Umbilical cord (tissue), 2 donors: ENCODE results near the gene RETN. TPM values are rescaled to one million over a fixed set of nuclear protein-coding genes. Genes with fewer than 3 reads are reported as not detected.
A peak's percentile ranks its signal among the peaks of the same experiment; 100 is the strongest.

Source experiments
- DNase-seq: peaks from one replicate; pipeline ENCODE4 v3.0.0-alpha.2; 2015; ENCODE audit warnings: low spot score
- total RNA-seq: library from RNA; depleted of rRNA; stranded (reverse); fragments of >200 nt; gene quantifications from one replicate; pipeline ENCODE4 v1.2.3, GENCODE V29; 2014; ENCODE audit warnings: low replicate concordance; ENCODE audit not compliant: insufficient read depth

The RETN gene
- total RNA-seq, 1 donor from 2014 or later, result not detected

DNA sequence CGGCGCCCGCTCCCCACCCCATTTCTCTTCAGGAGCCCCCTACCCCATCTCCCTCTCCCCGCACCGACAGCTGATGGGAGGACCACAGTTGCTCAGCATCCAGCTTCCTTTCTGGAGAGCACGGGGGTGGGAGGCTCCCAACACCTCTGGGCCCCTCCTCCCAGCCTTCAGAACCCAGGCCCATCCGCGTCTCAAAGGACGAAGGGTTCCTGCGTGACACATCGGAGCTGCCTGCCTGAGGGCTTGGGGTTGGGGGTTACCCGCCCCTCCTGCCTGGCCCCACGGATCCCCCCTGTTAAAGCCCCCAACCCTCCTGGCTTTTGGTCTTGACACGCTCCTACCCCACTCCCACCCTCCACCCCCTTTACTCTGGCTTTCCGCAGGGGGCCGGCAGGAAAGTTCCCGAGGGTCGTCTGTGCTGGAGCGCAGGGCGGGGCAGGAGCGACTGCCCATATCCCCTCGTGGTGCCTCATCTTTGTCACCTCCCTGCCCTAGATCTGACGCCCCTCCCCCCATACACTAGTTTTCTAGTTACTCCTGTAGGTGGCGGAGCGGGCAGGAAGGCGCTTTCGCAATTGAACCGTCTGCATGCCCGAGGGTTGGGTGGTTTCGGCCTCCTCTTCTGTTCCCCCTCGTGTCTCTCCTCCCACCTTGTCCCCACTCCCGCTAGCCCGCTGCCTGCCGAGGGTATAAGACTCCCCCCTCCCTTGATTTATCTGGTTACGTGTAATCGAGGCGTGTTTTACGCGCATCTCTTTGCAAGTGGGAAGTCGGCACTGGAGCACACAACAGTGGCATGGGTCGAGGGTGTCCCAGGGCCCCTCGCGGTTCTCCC, 12.7 kb downstream of the RETN start:
- peak; percentile 82 for DNase-seq

DNA sequence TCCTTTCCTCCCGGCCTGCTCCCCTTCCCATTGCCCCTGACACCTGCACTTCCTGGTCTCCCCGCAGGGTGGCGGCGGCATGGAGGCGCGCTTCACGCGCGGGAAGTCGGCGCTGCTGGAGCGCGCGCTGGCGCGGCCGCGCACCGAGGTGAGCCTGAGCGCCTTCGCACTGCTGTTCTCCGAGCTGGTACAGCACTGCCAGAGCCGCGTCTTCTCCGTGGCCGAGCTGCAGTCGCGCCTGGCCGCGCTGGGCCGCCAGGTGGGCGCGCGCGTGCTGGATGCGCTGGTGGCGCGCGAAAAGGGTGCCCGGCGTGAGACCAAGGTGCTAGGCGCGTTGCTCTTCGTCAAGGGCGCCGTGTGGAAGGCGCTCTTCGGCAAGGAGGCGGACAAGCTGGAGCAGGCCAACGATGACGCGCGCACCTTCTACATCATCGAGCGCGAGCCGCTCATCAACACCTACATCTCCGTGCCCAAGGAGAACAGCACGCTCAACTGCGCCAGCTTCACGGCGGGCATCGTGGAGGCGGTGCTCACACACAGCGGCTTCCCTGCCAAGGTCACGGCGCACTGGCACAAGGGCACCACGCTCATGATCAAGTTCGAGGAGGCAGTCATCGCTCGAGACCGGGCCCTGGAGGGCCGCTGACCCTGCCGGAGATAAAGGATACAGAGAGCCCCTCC, 13.5 kb downstream of the RETN start:
- DNase-seq, result no peak

DNA sequence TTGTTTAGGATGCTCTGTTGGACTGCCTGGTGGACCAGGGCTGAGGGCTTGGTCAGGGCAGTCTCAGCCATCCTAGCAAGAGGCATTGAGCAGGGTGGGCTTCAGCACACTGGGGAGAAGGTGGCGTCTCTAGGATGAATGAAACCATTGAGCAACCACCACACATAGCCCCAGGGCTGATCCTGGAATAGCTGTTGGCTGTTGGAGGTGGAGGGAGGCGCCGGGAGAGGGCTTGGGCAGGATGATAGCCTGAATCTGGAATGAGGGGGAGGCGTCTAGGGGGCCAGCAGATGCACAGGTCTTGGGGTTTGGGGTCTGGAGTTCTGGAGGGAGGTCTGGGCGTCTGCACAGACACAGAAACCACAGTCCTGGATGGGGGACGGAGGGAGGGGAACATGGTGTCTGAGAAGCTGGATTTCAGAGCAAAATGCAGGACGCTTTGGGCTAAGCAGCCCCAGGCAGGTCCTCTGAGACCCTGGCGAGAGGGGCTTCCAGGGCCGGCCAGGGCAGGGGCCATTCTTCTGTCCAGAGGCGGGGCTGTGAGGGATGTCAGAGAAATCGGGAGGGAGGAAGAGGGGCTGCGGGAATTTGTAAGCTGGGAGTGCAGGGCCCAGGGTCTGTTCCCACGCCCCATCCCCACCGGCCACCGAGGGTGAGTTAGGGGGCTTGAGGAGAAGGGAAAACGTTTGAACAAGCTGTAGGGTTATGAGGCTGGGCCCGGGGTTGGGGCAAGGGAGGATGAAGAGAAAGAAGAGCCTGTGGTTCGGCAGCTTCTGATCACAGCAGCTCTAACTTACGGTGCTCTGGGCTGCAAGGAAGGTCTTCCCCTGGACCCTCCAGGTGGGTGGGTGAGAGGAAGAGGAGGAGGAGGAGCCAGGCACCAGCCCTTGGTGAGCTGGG, 16.9 kb downstream of the RETN start:
- DNase-seq, result no peak

DNA sequence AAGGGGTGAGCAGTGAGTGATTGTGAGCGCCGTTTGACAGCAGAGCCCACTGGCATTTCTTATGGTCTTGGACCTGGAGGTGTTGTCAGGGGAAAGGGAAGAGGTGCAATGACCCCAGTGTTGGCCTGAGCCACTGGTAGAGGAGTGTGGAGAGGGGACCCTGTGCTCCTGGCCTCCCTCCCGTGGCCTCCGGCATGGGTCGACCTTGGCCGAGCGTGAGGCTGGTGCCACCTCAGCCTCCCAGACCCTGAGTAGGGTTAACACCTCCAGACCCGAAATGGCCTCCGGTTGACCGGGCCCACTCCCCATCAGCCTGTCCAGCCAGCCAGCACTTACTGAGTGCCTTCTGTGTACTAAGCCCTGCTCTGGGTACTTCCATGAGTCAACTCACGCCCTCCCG, 18.3 kb downstream of the RETN start:
- DNase-seq, result no peak

DNA sequence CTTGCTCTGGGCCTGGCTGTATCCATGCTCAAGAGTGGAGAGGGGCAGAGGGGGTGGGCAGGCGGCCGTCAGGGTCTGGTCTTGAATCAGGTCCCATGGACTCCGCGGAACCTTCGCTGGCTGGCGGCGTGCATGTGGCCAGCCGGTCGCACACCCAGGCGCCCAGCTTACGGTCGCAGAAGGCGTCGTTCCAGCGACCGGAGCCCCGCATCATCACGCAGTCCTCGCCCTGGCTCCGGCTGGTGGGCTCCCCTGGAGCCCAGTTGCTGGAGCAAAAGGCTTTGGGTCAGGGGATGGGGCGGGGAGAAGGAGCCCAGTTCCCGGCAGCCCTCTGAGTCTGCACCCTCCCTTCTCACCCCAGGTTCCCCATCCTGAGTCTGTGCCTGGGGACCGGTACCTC, 20.3 kb downstream of the RETN start:
- DNase-seq, result no peak

DNA sequence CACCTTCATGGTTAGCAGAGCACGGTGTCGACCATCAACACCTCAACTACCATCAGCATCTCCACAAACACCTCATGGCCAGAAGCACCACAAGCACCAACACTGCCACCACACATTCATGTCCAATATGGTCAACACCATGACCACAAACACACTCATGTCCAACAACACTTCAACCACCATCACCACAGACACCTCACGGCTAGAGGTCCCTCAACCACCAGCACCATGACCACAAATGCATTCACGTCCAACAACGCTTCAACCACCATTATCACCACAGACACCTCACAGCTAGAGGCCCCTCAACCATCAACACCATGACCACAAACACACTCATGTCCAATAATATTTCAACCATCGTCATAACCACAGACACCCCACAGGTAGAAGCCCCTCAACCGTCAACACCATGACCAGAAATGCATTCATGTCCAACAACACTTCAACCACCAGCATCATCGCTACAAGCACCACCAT, 22.0 kb downstream of the RETN start:
- DNase-seq, result no peak

DNA sequence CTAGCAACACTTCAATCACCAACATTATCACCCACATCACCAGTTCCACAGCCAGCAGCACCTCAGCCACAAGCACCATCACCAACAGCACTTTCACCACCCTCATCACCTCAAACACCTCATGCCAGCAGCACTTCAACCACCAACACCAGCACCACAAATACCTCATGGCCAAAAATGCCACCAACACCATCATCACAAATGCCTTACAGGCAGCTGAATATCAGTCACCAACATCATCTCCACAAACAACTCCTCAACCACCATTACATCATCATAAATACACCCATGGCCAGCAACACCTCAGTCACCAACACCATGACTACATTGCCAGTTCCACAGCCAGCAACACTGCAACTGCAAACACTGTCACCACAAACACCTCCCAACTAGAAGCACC, 22.6 kb downstream of the RETN start:
- DNase-seq, result no peak

DNA sequence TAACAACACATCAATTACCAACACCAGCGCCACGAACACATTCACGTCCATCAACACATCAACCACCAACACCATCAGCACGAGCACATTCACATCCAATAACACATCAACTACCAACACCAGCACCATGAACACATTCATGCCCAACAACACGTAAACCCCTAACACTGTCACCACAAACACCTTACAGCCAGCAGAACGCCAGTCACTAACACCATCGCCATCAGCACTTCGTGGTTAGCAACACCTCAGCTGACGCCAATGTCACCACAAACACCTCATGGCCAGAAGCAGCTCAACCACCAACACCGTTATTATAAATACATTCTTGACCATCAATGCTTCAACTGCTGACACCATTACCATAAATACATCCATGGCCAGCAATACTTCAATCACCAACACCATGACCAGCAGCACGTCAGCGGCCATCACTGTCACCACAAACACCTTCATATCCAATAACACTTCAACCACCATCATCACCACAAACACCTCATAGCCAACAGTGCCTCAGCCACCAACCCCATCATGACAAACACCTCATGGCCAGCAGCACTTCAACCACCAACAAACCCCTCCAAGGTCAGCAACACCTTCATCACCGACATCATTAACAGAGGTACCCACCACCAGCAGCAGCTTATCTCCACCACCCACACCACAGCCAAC, 23.7 kb downstream of the RETN start:
- no peak for DNase-seq

DNA sequence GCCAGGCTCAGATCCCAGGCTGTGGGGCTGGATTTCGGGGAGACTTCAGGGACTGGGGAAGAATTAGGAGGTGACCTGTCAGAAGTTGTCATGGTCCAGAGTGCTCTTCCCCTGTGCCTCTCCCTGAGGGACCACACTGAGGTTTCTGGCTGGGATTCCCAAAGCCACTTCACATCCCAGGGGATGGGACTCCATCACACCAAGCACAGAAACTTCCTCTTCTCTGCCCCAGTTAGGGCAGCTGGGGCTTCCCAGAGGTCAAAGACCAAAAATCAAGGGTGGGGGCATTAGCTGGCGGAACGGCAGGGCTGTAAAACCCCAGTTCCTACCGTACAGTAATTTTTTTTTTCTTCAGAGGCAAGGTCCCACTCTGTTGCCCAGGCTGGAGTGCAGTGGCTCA, 25.6 kb downstream of the RETN start:
- DNase-seq, result no peak

DNA sequence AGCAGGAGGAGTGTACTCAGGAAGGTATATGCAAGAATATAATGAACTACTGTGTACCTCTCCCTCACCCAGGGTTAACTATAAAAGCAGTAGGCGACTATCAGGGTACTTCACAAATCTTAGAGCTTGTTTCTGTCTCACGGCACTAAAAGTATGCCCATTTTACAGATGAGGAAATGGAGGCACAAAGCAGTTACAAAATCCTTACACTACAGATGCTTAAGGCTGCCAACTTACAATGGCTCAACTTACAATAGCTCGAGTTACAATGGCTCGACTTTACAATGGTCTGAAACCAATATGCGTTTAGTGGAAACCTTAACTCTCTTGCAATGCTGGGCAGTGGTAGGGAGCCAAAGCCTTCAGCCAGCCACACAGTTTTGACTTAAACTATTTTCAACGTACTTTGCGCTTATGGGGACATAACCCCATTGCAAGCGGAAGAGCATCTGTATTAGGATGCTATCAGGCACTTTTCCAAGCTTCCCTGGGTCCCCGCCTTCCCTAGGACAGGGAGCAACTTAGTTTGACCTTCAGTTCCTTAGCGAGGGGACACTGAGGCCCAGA, 29.0 kb downstream of the RETN start:
- no peak for DNase-seq

DNA sequence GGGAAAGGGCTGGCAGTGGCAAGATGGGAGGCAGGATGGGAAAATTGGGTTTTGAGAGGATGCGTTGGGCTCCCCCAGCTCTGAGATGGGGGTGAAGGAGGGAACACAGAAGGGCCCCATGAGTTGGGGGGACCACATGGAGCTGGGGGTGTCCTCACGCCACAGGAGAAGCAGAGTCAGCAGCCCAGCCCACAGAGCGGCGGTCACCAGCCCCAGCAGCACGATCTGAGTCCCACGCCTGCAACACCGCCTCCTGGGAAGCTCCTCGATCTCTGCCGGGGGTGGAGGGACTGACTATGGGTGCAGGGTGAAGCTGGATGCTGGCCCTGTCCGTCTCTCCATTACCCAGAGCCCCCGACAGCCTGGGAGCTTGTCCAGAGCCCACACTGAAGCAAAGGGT, 29.7 kb downstream of the RETN start:
- no peak for DNase-seq

DNA sequence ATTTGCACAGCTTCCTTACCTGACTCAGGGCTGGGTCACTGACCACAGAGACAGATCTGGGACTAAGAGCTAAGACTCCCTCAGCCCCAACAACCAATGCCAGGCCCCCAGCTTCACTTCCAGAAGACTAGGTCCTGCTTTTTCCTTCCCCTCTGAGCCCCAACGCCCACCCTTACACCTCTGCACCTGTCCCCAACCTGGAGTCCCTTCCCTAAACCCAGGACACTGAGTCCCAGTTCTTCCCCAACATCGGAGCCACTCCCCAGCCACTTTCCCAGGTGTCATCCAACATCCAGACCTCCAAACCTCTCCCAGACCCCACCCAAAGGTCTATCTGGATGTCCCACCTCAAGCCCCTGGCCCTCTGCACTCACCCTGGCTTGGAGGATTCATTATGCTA, 30.2 kb downstream of the RETN start:
- DNase-seq, result no peak

DNA sequence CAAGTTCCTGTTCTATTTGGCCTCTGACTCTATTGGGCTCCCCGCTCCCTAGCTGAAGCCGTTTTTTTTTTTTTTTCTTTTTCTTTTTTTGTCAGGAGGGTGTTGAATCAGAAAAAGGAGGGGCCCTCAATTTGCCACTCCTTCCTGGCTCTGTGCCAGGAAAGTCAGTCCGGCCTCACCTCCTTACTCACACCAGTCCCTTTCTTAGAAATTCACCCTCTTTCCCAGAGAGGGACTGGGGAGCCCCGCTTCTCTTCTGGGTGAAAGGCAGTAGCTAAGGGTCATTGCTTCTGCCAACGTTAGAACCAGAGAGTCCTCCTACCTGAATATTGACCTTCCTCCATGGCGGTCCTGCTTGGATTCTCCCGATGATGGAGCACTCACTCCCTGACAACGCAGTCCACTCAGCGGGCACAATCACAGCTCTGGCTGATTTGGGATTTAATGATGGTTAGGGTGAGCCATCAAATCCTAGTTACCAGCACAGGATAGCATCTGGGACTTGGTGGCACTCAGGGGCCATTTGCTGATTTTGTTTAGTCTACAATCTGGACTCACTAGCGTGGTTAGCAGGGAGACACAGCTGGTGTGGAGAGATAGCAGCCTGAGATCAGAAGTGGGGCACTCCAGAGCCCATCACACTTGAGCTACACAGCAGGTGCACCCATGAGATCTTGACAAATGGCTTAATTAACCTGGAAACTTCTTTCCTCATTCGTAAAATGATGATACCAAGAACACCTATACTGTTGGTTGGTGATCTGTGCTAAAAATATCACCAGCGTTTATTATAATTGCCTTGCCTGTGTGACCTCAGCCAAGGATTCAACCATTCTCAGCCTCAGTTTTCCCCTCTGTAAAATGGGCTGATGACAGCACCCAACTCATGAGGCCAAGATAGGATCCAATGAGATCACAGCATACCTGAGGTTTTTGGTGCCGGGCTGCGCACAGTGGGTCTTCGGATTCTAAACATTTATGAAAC, 30.9 kb downstream of the RETN start:
- no peak for DNase-seq

DNA sequence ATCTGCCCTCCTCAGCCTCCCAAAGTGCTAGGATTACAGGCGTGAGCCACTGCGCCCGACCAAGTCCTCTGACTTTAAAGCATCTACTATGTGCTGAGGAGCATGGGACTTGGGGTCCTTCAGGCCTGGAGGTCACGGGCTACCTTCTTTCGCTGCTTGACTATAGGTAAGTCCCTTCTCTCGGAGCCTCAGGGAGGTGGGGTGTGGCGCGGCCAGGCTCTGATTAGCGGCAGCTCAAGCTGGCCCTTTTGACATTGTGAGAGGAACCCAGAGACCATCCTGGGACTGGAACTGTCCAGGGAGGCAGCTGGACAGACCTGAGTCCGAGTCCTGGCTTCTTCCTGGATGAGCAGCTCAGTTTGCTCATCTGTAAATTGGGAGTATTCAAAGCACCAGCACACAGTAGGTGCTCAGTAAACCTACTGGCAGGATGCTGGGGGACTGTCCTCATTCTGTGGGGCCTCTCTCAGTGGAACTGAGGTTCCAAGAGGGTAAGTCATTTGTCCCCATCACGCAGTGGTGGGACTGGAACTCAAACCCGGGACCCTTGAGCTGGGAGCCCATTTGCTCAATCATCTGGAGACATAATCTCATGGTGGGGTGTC, 32.3 kb downstream of the RETN start:
- DNase-seq, result no peak

DNA sequence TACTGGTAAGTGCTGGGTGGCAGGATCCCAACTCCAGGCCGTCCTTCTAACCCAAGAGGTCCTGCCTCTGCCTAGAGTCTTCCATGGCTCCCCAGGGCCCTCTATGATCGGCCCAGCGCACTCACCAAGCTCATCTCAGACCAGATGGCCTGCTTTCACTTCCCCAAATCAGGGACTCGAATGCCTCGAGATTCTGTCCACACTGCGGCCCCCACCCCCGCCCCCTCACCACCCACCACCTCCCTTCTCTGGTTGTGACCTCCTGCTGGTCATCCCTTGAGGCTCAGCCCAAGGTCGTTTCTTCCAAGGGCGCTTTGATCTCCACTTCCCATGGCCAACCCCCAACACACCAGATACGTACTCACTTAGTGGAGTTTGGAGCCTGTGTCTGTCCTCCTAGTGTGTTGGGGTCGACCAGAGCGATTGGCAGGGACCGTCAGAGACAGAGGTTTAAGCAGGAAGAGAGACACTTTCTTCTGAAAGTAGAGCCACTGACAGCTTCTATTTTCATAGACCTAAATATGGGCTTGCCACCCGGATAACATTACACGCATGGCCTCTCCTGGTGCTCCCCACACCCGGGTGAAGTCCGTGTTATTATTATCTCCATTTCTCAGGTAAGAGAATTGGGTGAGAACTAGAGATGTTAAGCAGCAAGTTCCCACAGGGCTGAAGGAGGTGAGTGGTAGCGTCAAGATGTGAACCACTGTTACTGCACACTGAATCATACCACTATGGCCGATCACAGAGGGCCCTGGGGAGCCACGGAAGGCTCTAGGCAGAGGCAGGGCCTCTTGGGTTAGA, 33.0 kb downstream of the RETN start, which contains the start of gene FCER2:
Gene FCER2 (minus strand): TSS at position 478 of the 804 bp plus-strand sequence. CDS start 2,371 bp downstream, outside the sequence.
- no peak for DNase-seq

DNA sequence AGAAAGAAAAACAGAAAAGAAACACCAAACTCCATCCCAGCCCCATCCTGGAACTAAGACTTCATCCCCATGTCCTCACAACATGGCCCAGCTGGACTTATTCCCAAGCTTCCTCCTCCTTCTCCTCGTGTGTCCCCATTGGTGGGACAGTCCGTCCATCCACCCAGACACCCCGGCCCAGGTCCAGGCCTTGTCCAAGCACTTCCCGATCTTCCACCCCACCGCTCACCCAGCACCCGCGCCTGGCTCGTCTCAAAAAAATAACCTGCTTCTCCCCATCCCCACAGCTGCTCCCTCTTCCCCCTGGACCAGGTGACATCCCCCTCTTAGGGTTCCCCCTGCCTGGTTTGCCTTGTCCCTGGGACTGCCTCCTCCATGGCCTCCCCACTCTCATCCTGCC, 34.5 kb downstream of the RETN start:
- no peak for DNase-seq

DNA sequence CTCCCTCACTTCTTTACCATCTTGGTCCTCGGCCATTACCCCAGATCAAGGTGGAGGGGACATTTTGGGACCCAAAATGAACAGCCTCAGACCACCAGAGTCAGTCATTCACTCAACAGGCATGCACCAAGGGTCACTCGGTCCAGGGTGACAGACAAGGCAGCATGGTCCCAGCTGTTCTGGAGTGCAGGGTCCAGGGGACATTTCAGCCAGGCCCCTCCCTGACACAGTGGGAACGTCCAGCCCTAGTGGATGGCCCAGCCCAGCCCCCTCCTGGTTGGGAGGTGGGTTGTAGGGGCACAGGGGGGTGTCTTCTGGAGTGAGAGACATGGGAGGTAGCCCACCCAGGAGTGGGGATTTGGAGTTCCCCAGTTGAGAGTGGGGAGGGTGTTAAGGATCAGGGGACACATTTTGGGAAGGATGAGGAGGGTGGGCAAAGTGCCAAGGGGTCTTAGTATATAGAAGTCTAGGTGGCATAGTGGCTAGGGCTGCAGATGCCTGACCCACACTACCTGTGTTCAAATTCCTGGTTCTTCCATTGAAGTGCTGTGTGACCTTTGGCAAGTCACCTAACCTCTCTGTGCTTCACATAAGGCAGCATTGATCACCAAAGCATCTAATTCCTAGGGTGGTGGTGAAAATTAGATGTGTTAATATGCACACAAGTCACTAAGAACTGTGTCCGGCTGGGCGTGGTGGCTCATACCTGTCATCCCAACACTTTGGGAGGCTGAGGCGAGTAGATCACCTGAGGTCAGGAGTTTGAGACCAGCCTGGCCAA, 35.6 kb downstream of the RETN start:
- DNase-seq, result no peak
